ENCODE data around the gene SLCO1B3.
A peak's percentile ranks its signal among the peaks of the same experiment; 100 is the strongest.

SLCO1B3 gene

DNA sequence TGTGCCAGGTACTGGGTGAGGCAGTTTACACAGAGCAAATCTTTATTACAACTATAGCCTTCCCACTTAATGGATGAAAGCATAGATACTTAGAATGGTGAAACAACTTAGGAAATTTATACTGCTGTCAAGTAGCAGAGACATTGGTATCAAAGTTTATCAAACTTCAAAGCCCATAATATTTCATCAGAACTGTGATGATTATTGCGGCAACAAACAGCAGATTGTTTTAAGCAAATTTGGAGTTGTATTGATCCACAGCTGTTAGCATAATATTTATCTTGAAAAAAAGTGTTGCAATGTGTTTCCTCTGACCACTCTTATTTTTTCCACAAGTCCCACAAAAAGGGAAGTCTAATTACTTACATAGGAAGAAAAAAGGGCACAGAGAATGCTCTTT is 2.0 kb upstream of the SLCO1B3 start:
- peak; percentile 50; the same call in 1 of the 2 replicates for TF ChIP-seq SPI1 (IDR thresholded peaks at IDR 0.05; ENCODE audit: borderline replicate concordance, low read depth)
- TF ChIP-seq POLR2AphosphoS5 (IDR thresholded peaks at IDR 0.05; ENCODE audit: low read depth): no peak
- DNase-seq (ENCODE audit: low read depth in 1 of 2, low spot score in 1 of 2): no peak
- no peak overlapping the region for H3K27ac ChIP-seq (replicated peaks)
- no peak overlapping the region for H3K4me3 ChIP-seq (replicated peaks; ENCODE audit: insufficient read depth, low read length)
- no peaks in the 10 kb centered on the region for H3K27me3 ChIP-seq (ENCODE audit: insufficient read depth, poor library complexity, severe bottlenecking)

DNA sequence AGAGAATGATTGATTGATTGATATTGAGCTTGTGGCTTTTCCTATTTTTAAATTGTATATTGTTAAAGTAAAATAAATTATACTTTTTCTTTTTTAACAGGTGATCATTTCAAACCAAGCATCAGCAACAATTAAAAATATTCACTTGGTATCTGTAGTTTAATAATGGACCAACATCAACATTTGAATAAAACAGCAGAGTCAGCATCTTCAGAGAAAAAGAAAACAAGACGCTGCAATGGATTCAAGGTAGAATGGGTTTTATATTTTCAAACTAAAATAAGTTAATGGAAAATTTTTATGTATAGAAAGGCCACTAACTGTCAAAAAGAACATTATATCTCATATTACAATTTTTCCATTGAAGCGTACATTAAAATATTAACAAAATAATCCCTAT is 5.1 kb downstream of the SLCO1B3 start:
- TF ChIP-seq CTCF (IDR thresholded peaks at IDR 0.05; ENCODE audit: insufficient read depth, low read length): no peak
- no peak for TF ChIP-seq GABPA (IDR thresholded peaks at IDR 0.05; ENCODE audit: low read depth)
- TF ChIP-seq, protein P1, sequence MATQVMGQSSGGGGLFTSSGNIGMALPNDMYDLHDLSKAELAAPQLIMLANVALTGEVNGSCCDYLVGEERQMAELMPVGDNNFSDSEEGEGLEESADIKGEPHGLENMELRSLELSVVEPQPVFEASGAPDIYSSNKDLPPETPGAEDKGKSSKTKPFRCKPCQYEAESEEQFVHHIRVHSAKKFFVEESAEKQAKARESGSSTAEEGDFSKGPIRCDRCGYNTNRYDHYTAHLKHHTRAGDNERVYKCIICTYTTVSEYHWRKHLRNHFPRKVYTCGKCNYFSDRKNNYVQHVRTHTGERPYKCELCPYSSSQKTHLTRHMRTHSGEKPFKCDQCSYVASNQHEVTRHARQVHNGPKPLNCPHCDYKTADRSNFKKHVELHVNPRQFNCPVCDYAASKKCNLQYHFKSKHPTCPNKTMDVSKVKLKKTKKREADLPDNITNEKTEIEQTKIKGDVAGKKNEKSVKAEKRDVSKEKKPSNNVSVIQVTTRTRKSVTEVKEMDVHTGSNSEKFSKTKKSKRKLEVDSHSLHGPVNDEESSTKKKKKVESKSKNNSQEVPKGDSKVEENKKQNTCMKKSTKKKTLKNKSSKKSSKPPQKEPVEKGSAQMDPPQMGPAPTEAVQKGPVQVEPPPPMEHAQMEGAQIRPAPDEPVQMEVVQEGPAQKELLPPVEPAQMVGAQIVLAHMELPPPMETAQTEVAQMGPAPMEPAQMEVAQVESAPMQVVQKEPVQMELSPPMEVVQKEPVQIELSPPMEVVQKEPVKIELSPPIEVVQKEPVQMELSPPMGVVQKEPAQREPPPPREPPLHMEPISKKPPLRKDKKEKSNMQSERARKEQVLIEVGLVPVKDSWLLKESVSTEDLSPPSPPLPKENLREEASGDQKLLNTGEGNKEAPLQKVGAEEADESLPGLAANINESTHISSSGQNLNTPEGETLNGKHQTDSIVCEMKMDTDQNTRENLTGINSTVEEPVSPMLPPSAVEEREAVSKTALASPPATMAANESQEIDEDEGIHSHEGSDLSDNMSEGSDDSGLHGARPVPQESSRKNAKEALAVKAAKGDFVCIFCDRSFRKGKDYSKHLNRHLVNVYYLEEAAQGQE (IDR thresholded peaks at IDR 0.05; ENCODE audit: insufficient replicate concordance, low read depth): no peak
- TF ChIP-seq SPI1 (IDR thresholded peaks at IDR 0.05; ENCODE audit: borderline replicate concordance, low read depth): no peak
- no peak for TF ChIP-seq POLR2AphosphoS5 (IDR thresholded peaks at IDR 0.05; ENCODE audit: low read depth)
- no peak overlapping the region for H3K27ac ChIP-seq (replicated peaks)
- no peak overlapping the region for H3K4me3 ChIP-seq (replicated peaks; ENCODE audit: insufficient read depth, low read length)
- no peak for DNase-seq (ENCODE audit: low read depth in 1 of 2, low spot score in 1 of 2)
- no peaks in the 10 kb centered on the region for H3K27me3 ChIP-seq (ENCODE audit: insufficient read depth, poor library complexity, severe bottlenecking)

DNA sequence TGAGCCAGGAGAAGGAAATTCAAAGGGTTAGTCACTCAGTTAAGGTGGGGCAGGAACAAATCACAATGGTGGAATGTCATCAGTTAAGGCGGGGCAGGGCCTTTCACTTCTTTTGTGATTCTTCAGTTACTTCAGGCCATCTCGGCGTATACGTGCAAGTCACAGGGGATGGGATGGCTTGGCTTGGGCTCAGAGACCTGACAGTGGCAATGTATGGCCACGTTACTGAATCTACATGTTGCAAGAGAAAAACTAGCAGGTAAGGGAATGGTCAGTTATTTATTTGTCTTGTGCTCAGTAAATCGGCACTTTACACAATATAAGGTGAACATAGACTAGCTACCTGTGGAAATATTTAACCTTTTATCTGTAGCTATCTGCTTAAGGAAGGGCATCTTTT is 11.9 kb downstream of the SLCO1B3 start:
- no peak overlapping the region for H3K4me3 ChIP-seq (replicated peaks; ENCODE audit: insufficient read depth, low read length)
- DNase-seq (ENCODE audit: low read depth in 1 of 2, low spot score in 1 of 2): no peak
- no peaks in the 10 kb centered on the region for H3K27me3 ChIP-seq (ENCODE audit: insufficient read depth, poor library complexity, severe bottlenecking)
- H3K27ac ChIP-seq (replicated peaks): no peak overlapping the region
- TF ChIP-seq CTCF (IDR thresholded peaks at IDR 0.05; ENCODE audit: insufficient read depth, low read length): no peak
- no peak for TF ChIP-seq SPI1 (IDR thresholded peaks at IDR 0.05; ENCODE audit: borderline replicate concordance, low read depth)
- TF ChIP-seq, protein P1 (IDR thresholded peaks at IDR 0.05; ENCODE audit: insufficient replicate concordance, low read depth): no peak
- no peak for TF ChIP-seq POLR2AphosphoS5 (IDR thresholded peaks at IDR 0.05; ENCODE audit: low read depth)
- TF ChIP-seq GABPA (IDR thresholded peaks at IDR 0.05; ENCODE audit: low read depth): no peak

DNA sequence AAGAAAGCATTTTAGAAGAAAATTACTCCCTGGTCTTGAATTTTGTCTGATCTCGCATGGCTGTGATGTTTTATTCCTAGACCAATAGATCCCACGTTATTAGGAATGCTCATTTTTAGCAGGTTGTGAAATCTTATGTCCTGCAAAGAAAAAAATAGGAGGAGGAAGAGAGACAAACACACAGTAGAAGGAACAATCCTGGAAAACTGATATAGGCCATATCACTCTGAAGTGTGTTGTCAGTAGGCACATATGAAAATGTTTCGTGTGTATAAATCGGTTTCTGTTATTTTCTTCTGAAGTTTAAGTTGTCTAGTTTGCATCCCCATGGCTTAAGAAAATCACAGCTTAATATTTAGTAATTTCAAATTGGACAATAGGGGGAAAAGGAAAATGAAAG is 12.4 kb downstream of the SLCO1B3 start:
- Histone ChIP-seq H3K27ac (replicated peaks) (no peak overlapping the region), H3K27me3 (ENCODE audit: insufficient read depth, poor library complexity, severe bottlenecking) (no peaks in the 10 kb centered on the region), H3K4me3 (replicated peaks; ENCODE audit: insufficient read depth, low read length) (no peak overlapping the region)
- TF ChIP-seq GABPA (IDR thresholded peaks at IDR 0.05; ENCODE audit: low read depth) (no peak), POLR2AphosphoS5 (IDR thresholded peaks at IDR 0.05; ENCODE audit: low read depth) (no peak), SPI1 (IDR thresholded peaks at IDR 0.05; ENCODE audit: borderline replicate concordance, low read depth) (no peak)
- TF ChIP-seq, protein P1 (IDR thresholded peaks at IDR 0.05; ENCODE audit: insufficient replicate concordance, low read depth): no peak
- DNase-seq (ENCODE audit: low read depth in 1 of 2, low spot score in 1 of 2): no peak
